ENCODE measurements around the gene DNM3.

GRCh38 chr1:172332230-172332629, 490.9 kb downstream of the DNM3 start:
- TF ChIP-seq EZH2 (IDR thresholded peaks at IDR 0.05; ENCODE audit: low read depth, unreplicated experiment), result no peak
- no peak for TF ChIP-seq POLR2AphosphoS5 (IDR thresholded peaks at IDR 0.05; ENCODE audit: low read depth)
- no peak for TF ChIP-seq CTCF (conservative IDR thresholded peaks at IDR 0.05; ENCODE audit: low read depth in 2 of 2)
- TF ChIP-seq JUNB (IDR thresholded peaks at IDR 0.05; ENCODE audit: unreplicated experiment), result no peak
